A549 (cell line): ENCODE data around the gene GPR75. TPM values are rescaled to one million over a fixed set of nuclear protein-coding genes. Genes with fewer than 3 reads are reported as not detected.

ENCODE experiments used
- ATAC-seq, 2 experiments: fragments of 200-7000 bp in 1 of 2; fragments of >200 bp in 1 of 2; cut with Nextera tagmentation in 1 of 2; cut with Tn5 transposase in 1 of 2; 3 replicates each; pipeline versions ENCODE4 v1.8.0 to v1.9.1; 2018 to 2020; ENCODE audit warnings: mild to moderate bottlenecking in 1 of 2, moderate library complexity in 1 of 2
- CTCF ChIA-PET: fragments of 300-600 bp; sonication (Branson Sonifier 250); formaldehyde crosslinking; extraction: SDS; loops from one replicate; lab custom pipeline; 2021; ENCODE audit warnings: antibody characterized with exemption, inconsistent platforms; lab: Yijun Ruan, JAX
- POLR2A ChIA-PET: fragments of 350-600 bp; formaldehyde crosslinking; extraction: SDS; loops from one replicate; lab custom pipeline; 2021; ENCODE audit warnings: antibody characterized with exemption, inconsistent platforms; lab: Yijun Ruan, JAX
- DNase-seq, 2 experiments: peaks; one replicate each; pipeline versions ENCODE4 v3.0.0 to v3.0.0-alpha.2; 2011 to 2016; ENCODE audit warnings: low read depth in 1 of 2, low spot score in 1 of 2
- FAIRE-seq: peaks from 2 replicates; lab custom pipeline; 2011; peaks lifted over from hg19 to GRCh38; lab: Jason Lieb, UNC
- H3K27ac ChIP-seq, 2 experiments: fragments of >200 bp; sonication (Bioruptor Twin); formaldehyde crosslinking; 3 replicates each; pipeline ENCODE4 v1.5.1; 2016 to 2017
- H3K4me1 ChIP-seq: fragments of >200 bp; sonication (Bioruptor Twin); formaldehyde crosslinking; 3 replicates; pipeline ENCODE4 v1.6.1; 2016
- H3K4me2 ChIP-seq: fragments of >200 bp; sonication (Bioruptor Twin); formaldehyde crosslinking; 3 replicates; pipeline ENCODE4 v1.6.1; 2016
- H3K4me3 ChIP-seq: fragments of >200 bp; sonication (Bioruptor Twin); formaldehyde crosslinking; 3 replicates; pipeline ENCODE4 v1.5.1; 2016
- H3K9me3 ChIP-seq: fragments of >200 bp; sonication (Bioruptor Twin); formaldehyde crosslinking; 3 replicates; pipeline ENCODE4 v1.6.1; 2016
- BCL3 ChIP-seq: fragments of >200 bp; sonication (Bioruptor Twin); formaldehyde crosslinking; IDR thresholded peaks from 3 replicates; pipeline ENCODE4 v1.6.1; 2016
- CBX2 ChIP-seq: fragments of 200-600 bp; sonication (generic); IDR thresholded peaks from 2 replicates; pipeline ENCODE4 v1.6.1; 2016; ENCODE audit warnings: low read depth, mild to moderate bottlenecking, borderline replicate concordance
- CBX8 ChIP-seq: fragments of 200-600 bp; sonication (generic); IDR thresholded peaks from 2 replicates; pipeline ENCODE4 v1.6.1; 2016
- CEBPB ChIP-seq, 2 experiments: fragments of >200 bp in 1 of 2; sonication (Bioruptor Twin) in 1 of 2; formaldehyde crosslinking in 1 of 2; IDR thresholded peaks; 2 replicates each; pipeline ENCODE4 v1.6.1; 2012 to 2016
- EHF ChIP-seq: fragments of 250-450 bp; sonication (Bioruptor Pico); IDR thresholded peaks from 2 replicates; pipeline ENCODE4 v1.5.0; 2020; ENCODE audit warnings: mild to moderate bottlenecking
- ELK1 ChIP-seq: fragments of 150-350 bp; IDR thresholded peaks from 2 replicates; pipeline ENCODE4 v1.6.1; 2014; ENCODE audit warnings: low read depth, mild to moderate bottlenecking, low read length
- ESRRA ChIP-seq: fragments of 150-350 bp; IDR thresholded peaks from 2 replicates; pipeline ENCODE4 v1.6.1; 2014; ENCODE audit warnings: mild to moderate bottlenecking, low read length, borderline replicate concordance
- HDAC2 ChIP-seq: fragments of 200-600 bp; sonication (generic); IDR thresholded peaks from 2 replicates; pipeline ENCODE4 v1.6.1; 2016
- JUNB ChIP-seq: fragments of >200 bp; sonication (Bioruptor Twin); formaldehyde crosslinking; IDR thresholded peaks from 2 replicates; pipeline ENCODE4 v1.6.1; 2016
- KDM1A ChIP-seq: fragments of 200-600 bp; sonication (generic); IDR thresholded peaks from 2 replicates; pipeline ENCODE4 v1.6.1; 2016; ENCODE audit warnings: low read depth, mild to moderate bottlenecking
- MAFK ChIP-seq: fragments of 450-650 bp; IDR thresholded peaks from 2 replicates; pipeline ENCODE4 v1.6.1; 2014; ENCODE audit not compliant: partially characterized antibody
- MYC ChIP-seq: IDR thresholded peaks from 2 replicates; pipeline ENCODE4 v1.6.1; 2012; ENCODE audit warnings: mild to moderate bottlenecking, inconsistent platforms, low read length, improper control_type of control experiment, borderline replicate concordance
- PBX3 ChIP-seq: IDR thresholded peaks from 2 replicates; pipeline ENCODE4 v1.6.1; 2012
- PHF8 ChIP-seq: fragments of 200-600 bp; sonication (generic); IDR thresholded peaks from 2 replicates; pipeline ENCODE4 v1.6.1; 2016; ENCODE audit warnings: low read depth, mild to moderate bottlenecking, antibody characterized with exemption, moderate library complexity, borderline replicate concordance
- RFX5 ChIP-seq: fragments of 450-650 bp; IDR thresholded peaks from 2 replicates; pipeline ENCODE4 v1.7.1; 2014; ENCODE audit warnings: antibody characterized with exemption, mild to moderate bottlenecking, moderate library complexity
- RNF2 ChIP-seq: fragments of 200-600 bp; sonication (generic); IDR thresholded peaks from 2 replicates; pipeline ENCODE4 v1.6.1; 2016; ENCODE audit warnings: low read depth, mild to moderate bottlenecking, antibody characterized with exemption, moderate library complexity, borderline replicate concordance
- SMC3 ChIP-seq: fragments of >200 bp; sonication (Bioruptor Twin); formaldehyde crosslinking; IDR thresholded peaks from 3 replicates; pipeline ENCODE4 v1.6.1; 2018; ENCODE audit warnings: inconsistent platforms
- USF2 ChIP-seq: fragments of 450-650 bp; IDR thresholded peaks from 2 replicates; pipeline ENCODE4 v1.6.1; 2014; ENCODE audit warnings: antibody characterized with exemption
- ZC3H11A ChIP-seq: fragments of 450-650 bp; IDR thresholded peaks from 2 replicates; pipeline ENCODE4 v1.6.1; 2014; ENCODE audit warnings: antibody characterized with exemption, mild to moderate bottlenecking
- ZNF302 ChIP-seq: fragments of 250-450 bp; sonication (Bioruptor Pico); IDR thresholded peaks from 2 replicates; pipeline ENCODE4 v1.9.0; 2021; ENCODE audit warnings: inconsistent platforms, mild to moderate bottlenecking, moderate library complexity
- WGBS: methylation state at CpG from one replicate; pipeline ENCODE4 v1.1.6; 2017; ENCODE audit errors: missing lambda C conversion rate; 5-methylcytosine and 5-hydroxymethylcytosine counted together
- polyA plus RNA-seq, 4 experiments: library from polyadenylated mRNA; depleted of rRNA in 3 of 4; stranded (reverse); fragments of >200 nt; fragmentation: RNase III in 1 of 4; extraction: RNeasy Plus Mini Kit Qiagen cat#74134 plus additional on column Dnase treatment in 1 of 4; gene quantifications; 2 replicates in 3 of 4; 3 replicates in 1 of 4; pipeline ENCODE4 v1.2.3, GENCODE V29; 2011 to 2017

The GPR75 gene
- polyA plus RNA-seq, 2 of the 4 experiments (the other 2 are of a cell fraction): 1.4 to 3.0 TPM

- POLR2A ChIA-PET: no interaction called here
- DNase-seq: no peak
- Histone ChIP-seq H3K4me2 (no peak overlapping the region), H3K9me3 (no peaks in the 10 kb centered on the region), H3K27ac (no peak overlapping the region), H3K4me3 (no peak overlapping the region), H3K4me1 (no peaks in the 10 kb centered on the region)
- CTCF ChIA-PET: interaction anchor here (0.6 to 1.3 kb wide), 2 partner anchors 12 to 18 kb away, joined by 3 read pairs; no protein-coding TSS in a partner anchor
- no peak for ATAC-seq
- TF ChIP-seq HDAC2: no peak
- TF ChIP-seq EHF: no peak
- TF ChIP-seq CBX2: no peak
- TF ChIP-seq ELK1: no peak
- no peak for TF ChIP-seq SMC3
- TF ChIP-seq BCL3: no peak
- no peak for TF ChIP-seq MAFK
- no peak for TF ChIP-seq ZNF302 (CRISPR knock-in tag)
- TF ChIP-seq PBX3: no peak
- no peak for TF ChIP-seq CEBPB (IDR thresholded peaks at IDR 0.05)
- no peak for TF ChIP-seq ZC3H11A
- TF ChIP-seq MYC: no peak
- no peak for TF ChIP-seq ESRRA
- no peak for TF ChIP-seq USF2
- TF ChIP-seq JUNB: no peak
- no peak for TF ChIP-seq RFX5
- TF ChIP-seq KDM1A: no peak
- FAIRE-seq: no peak
- WGBS: 88% methylated on average over 4 of the region's 4 CpGs
These were observed 31.4 kb downstream of the GPR75 start for GRCh38 chr2:53828331-53828730.

GRCh38 chr2:53827398-53828175 is 32.2 kb downstream of the GPR75 start:
- POLR2A ChIA-PET: no interaction called here
- 67% methylated on average over 3 of the region's 3 CpGs for WGBS
- FAIRE-seq: no peak
- H3K4me1 ChIP-seq: no peaks in the 10 kb centered on the region
- DNase-seq: no peak
- TF ChIP-seq PHF8 (no peak), SMC3 (no peak), KDM1A (no peak), CBX8 (no peak), RNF2 (no peak)
- H3K27ac ChIP-seq: no peak overlapping the region
- CTCF ChIA-PET: interaction anchor here (1.3 kb wide), 1 partner anchor 19 kb away, joined by 3 read pairs; no protein-coding TSS in a partner anchor
- ATAC-seq: no peak
- no peak overlapping the region for H3K4me2 ChIP-seq
- H3K4me3 ChIP-seq: no peak overlapping the region
- no peaks in the 10 kb centered on the region for H3K9me3 ChIP-seq
